Nephron (organoid): ENCODE data around the gene PPP1R12A.
"Not testable (repeated sequence)": the region's sequence is repeated elsewhere in the genome, so short reads cannot be mapped to it uniquely, and the experiment has no call there.

Experiments
- H3K27ac Mint-ChIP-seq, 3 experiments: 2 replicates each; pipeline ENCODE4 v1.8.0; 2020; ENCODE audit warnings: mixed read lengths in 3 of 3, mild to moderate bottlenecking in 2 of 3, moderate library complexity in 1 of 3
- H3K27me3 Mint-ChIP-seq: 2 replicates; pipeline ENCODE4 v1.8.0; 2021; ENCODE audit warnings: low read depth, mild to moderate bottlenecking, moderate library complexity, mixed read lengths
- H3K36me3 Mint-ChIP-seq: 2 replicates; pipeline ENCODE4 v1.8.0; 2020; ENCODE audit warnings: low read depth, mixed read lengths
- H3K4me1 Mint-ChIP-seq: 2 replicates; pipeline ENCODE4 v1.8.0; 2020; ENCODE audit warnings: mixed read lengths
- H3K4me3 Mint-ChIP-seq, 3 experiments: 2 replicates each; pipeline ENCODE4 v1.8.0; 2020; ENCODE audit warnings: mild to moderate bottlenecking in 3 of 3, mixed read lengths in 3 of 3, moderate library complexity in 2 of 3
- H3K9me3 Mint-ChIP-seq: 2 replicates; pipeline ENCODE4 v1.8.0; 2020; ENCODE audit warnings: mixed read lengths
- CTCF ChIP-seq, 3 experiments: fragments of 200-600 bp; sonication (generic); IDR thresholded peaks; one replicate each; pipeline ENCODE4 v1.5.0; 2021; ENCODE audit warnings: antibody characterized with exemption in 3 of 3; ENCODE audit not compliant: unreplicated experiment in 3 of 3

The PPP1R12A gene

DNA sequence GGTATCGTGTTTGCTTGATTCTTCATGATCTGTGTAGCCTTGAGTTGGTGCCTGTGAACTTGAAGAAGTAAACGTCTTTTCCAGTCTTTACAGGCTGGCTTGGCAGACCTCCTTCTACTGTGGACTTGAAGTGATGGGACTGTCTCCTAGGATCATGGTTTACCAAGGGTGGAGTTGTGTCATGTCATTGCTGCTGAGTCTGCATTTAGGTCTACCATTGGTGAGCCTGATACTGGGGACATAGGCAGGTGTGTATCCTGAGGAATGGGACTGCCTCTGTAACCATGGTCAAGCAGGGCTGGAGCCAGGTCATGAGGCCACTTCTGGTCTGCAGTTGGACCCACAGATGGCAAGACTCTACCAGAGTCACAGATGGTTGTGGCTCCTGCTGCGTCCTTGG, 20.7 kb upstream of the PPP1R12A start:
- H3K9me3 Mint-ChIP-seq, result peaks cover 16% of the 10 kb centered on the region
- no peak for TF ChIP-seq CTCF (IDR thresholded peaks at IDR 0.05; ENCODE audit: unreplicated experiment in 3 of 3)
- no peak overlapping the region for H3K4me3 Mint-ChIP-seq
- H3K27ac Mint-ChIP-seq, result no peak overlapping the region
- no peaks in the 10 kb centered on the region for H3K4me1 Mint-ChIP-seq
- H3K27me3 Mint-ChIP-seq, result no peaks in the 10 kb centered on the region
- H3K36me3 Mint-ChIP-seq, result no peaks in the 10 kb centered on the region

DNA sequence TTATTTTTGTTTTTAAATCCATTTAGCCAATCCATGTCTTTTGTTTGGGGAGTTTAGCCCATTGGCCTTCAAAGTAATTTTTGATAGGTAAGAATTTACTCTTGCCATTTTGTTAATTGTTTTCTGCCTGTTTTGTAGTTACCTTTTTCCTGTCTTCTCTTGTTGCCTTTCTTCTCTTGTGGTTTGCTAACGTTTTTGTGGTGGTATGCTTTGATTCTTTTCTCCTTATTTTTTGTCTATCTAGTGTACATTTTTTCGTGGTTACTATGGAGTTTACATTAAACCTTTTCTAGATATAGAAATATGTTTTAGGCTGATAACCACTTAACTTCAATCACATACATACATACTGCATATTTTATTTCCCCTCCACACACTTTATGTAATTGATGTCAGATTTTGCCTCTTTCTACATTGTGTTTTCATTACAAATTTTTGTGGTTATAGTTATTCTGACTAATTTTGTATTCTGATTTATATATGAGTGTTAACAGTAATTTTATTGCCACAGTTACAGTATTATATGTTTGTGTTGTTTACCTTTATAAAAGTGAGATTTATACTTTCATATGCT, 19.2 kb upstream of the PPP1R12A start:
- no peak overlapping the region for H3K4me3 Mint-ChIP-seq

DNA sequence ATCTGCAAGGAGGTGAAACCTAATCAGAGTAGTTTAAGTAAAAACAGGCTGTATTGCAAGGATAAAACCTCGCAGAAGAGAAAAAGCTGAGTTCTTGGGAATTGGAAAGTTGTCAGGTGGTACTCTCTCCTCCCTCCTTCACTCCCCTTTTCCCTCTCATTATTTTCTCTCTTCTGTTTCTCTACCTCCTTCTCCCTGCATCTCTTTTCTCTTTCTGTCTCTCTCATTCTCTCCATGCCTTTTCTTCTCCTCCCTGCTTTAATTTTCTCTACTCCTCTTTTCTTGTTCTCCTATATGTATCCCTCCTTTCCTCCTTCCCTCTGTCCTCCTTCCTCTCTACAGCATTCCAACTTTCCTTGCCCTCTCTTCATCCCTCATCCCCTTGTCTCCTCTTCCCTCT, 14.2 kb upstream of the PPP1R12A start:
- H3K27me3 Mint-ChIP-seq, result no peaks in the 10 kb centered on the region
- no peaks in the 10 kb centered on the region for H3K36me3 Mint-ChIP-seq
- peaks cover 1% of the 10 kb centered on the region for H3K9me3 Mint-ChIP-seq
- no peak overlapping the region for H3K4me3 Mint-ChIP-seq
- H3K4me1 Mint-ChIP-seq, result no peaks in the 10 kb centered on the region
- no peak overlapping the region for H3K27ac Mint-ChIP-seq
- no peak for TF ChIP-seq CTCF (IDR thresholded peaks at IDR 0.05; ENCODE audit: unreplicated experiment in 3 of 3)

More for the DNA sequence above, 19.2 kb upstream of the PPP1R12A start:
- TF ChIP-seq CTCF (IDR thresholded peaks at IDR 0.05; ENCODE audit: unreplicated experiment in 3 of 3), result no peak
- Mint-ChIP-seq H3K9me3 (peaks cover 16% of the 10 kb centered on the region), H3K4me1 (no peaks in the 10 kb centered on the region), H3K27me3 (no peaks in the 10 kb centered on the region), H3K27ac (no peak overlapping the region), H3K36me3 (no peaks in the 10 kb centered on the region)

DNA sequence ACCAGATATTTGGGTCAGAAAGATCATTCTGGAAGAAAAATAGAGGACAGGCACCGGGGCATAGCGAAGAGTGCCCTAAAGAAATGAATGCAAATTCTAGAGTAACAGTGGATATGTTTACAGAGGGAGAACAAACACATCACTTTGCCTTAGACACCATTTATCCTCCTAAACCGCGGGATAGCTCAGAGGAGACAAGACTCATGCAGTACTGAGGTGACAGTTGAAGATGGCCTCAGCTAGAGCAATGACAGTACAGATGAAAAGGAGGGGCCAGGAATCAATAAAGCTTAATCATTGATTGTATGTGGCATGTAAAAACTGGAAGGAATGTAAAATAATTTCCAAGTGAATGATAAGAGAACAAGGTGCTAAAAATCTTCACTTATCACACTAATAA, 10.5 kb upstream of the PPP1R12A start:
- H3K4me3 Mint-ChIP-seq, result no peak overlapping the region
- H3K27ac Mint-ChIP-seq, result no peak overlapping the region
- no peak for TF ChIP-seq CTCF (IDR thresholded peaks at IDR 0.05; ENCODE audit: unreplicated experiment in 3 of 3)
- no peaks in the 10 kb centered on the region for H3K9me3 Mint-ChIP-seq
- H3K4me1 Mint-ChIP-seq, result no peaks in the 10 kb centered on the region
- H3K36me3 Mint-ChIP-seq, result no peaks in the 10 kb centered on the region
- no peaks in the 10 kb centered on the region for H3K27me3 Mint-ChIP-seq

- no peak for TF ChIP-seq CTCF (IDR thresholded peaks at IDR 0.05; ENCODE audit: unreplicated experiment in 3 of 3)
- no peak overlapping the region for H3K4me3 Mint-ChIP-seq
- no peaks in the 10 kb centered on the region for H3K27me3 Mint-ChIP-seq
- no peaks in the 10 kb centered on the region for H3K4me1 Mint-ChIP-seq
- H3K9me3 Mint-ChIP-seq, result no peaks in the 10 kb centered on the region
- H3K36me3 Mint-ChIP-seq, result no peaks in the 10 kb centered on the region
- H3K27ac Mint-ChIP-seq, result no peak overlapping the region
Observed at GRCh38 chr12:79944565-79944964, 9.7 kb upstream of the PPP1R12A start.

DNA sequence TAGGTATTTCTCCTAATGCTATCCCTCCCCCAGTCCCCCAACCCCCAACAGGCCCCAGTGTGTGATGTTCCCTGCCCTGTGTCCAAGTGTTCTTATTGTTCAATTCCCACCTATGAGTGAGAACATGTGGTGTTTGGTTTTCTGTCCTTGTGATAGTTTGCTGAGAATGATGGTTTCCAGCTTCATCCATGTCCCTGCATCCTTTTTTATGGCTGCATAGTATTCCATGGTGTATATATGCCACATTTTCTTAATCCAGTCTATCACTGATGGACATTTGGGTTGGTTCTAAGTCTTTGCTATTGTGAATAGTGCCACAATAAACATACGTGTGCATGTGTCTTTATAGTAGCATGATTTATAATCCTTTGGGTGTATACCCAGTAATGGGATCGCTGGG, 7.9 kb upstream of the PPP1R12A start:
- H3K36me3 Mint-ChIP-seq, H3K4me3 Mint-ChIP-seq, H3K9me3 Mint-ChIP-seq, H3K27me3 Mint-ChIP-seq, H3K4me1 Mint-ChIP-seq, H3K27ac Mint-ChIP-seq: not testable (repeated sequence)
